HCT116 (cell line): ENCODE measurements around the gene HYOU1.
"Not testable (repeated sequence)": the region's sequence is repeated elsewhere in the genome, so short reads cannot be mapped to it uniquely, and the experiment has no call there.

Experiments
- CEBPB ChIP-seq: IDR thresholded peaks from 2 replicates; pipeline ENCODE4 v1.6.1; 2012; ENCODE audit warnings: low read depth
- EZH2 ChIP-seq: fragments of 200-600 bp; sonication (generic); IDR thresholded peaks from 2 replicates; pipeline ENCODE4 v1.6.1; 2017; ENCODE audit warnings: antibody characterized with exemption, mixed run types
- FOSL1 ChIP-seq: IDR thresholded peaks from 2 replicates; pipeline ENCODE4 v1.6.1; 2012; ENCODE audit warnings: low read depth
- RAD21 ChIP-seq: IDR thresholded peaks from 2 replicates; pipeline ENCODE4 v1.6.1; 2012; ENCODE audit warnings: low read depth, mild to moderate bottlenecking
- TF ChIP-seq, protein P1 (sequence below), 3 experiments: fragments of 200-600 bp in 1 of 3; sonication (generic) in 1 of 3; IDR thresholded peaks in 2 of 3; conservative IDR thresholded peaks in 1 of 3; 2 replicates each; pipeline ENCODE4 v1.5.1; 2012 to 2017; ENCODE audit warnings: low read depth in 2 of 3, low read length in 2 of 3, antibody characterized with exemption in 1 of 3, borderline replicate concordance in 1 of 3, control low read depth in 1 of 3, mild to moderate bottlenecking in 1 of 3, mixed read lengths in 1 of 3, mixed run types in 1 of 3, moderate library complexity in 1 of 3; ENCODE audit not compliant: insufficient read depth in 1 of 3

DNA sequence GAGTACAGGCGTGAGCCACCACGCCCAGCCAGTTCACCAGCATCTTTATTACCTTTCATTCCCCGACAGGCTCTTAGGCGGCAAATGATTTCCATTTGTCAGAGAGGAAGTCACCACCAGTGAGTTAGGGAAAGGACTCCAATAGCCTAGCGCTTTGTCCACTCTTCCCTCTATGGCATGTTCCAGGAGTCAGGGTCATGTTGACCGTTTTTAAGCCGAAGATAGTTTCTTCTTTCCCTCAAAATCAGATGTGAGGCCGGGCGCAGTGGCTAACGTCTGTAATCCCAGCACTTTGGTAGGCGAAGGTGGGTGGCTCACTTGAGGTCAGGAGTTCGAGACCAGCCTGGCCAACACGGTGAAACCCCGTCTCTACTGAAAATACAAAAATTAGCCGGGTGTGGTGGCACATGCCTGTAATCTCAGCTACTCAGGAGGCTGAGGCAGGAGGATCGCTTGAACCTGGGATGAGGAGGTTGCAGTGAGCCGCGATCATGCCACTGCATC, 46.2 kb upstream of the HYOU1 start:
- not testable (repeated sequence) for TF ChIP-seq EZH2, CEBPB, RAD21, FOSL1
- TF ChIP-seq, protein P1, sequence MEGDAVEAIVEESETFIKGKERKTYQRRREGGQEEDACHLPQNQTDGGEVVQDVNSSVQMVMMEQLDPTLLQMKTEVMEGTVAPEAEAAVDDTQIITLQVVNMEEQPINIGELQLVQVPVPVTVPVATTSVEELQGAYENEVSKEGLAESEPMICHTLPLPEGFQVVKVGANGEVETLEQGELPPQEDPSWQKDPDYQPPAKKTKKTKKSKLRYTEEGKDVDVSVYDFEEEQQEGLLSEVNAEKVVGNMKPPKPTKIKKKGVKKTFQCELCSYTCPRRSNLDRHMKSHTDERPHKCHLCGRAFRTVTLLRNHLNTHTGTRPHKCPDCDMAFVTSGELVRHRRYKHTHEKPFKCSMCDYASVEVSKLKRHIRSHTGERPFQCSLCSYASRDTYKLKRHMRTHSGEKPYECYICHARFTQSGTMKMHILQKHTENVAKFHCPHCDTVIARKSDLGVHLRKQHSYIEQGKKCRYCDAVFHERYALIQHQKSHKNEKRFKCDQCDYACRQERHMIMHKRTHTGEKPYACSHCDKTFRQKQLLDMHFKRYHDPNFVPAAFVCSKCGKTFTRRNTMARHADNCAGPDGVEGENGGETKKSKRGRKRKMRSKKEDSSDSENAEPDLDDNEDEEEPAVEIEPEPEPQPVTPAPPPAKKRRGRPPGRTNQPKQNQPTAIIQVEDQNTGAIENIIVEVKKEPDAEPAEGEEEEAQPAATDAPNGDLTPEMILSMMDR (IDR thresholded peaks at IDR 0.05 in 2 of 3, conservative IDR thresholded peaks at IDR 0.05 in 1 of 3; ENCODE audit: borderline replicate concordance in 1 of 3, insufficient read depth in 1 of 3, low read depth in 2 of 3, low read length in 2 of 3) = not testable (repeated sequence)
